Measurements from ENCODE around the gene JUNB.

GRCh38 chr19:12815088-12815487 is 23.8 kb downstream of the JUNB start:
- TF ChIP-seq CTCF (optimal IDR thresholded peaks at IDR 0.05 in 1 of 3, IDR thresholded peaks at IDR 0.05 in 1 of 3, conservative IDR thresholded peaks at IDR 0.05 in 1 of 3; ENCODE audit: extremely low read depth in 1 of 3, insufficient read depth in 2 of 3, low read length in 3 of 3) (no peak), EZH2 (IDR thresholded peaks at IDR 0.05; ENCODE audit: low read length) (no peak)

Data from keratinocyte (primary cell).